A549 (cell line): ENCODE data around the gene XBP1. TPM values are rescaled to one million over a fixed set of nuclear protein-coding genes. Genes with fewer than 3 reads are reported as not detected.

ENCODE experiments used
- ATAC-seq, 2 experiments: fragments of 200-7000 bp in 1 of 2; fragments of >200 bp in 1 of 2; cut with Nextera tagmentation in 1 of 2; cut with Tn5 transposase in 1 of 2; 3 replicates each; pipeline versions ENCODE4 v1.8.0 to v1.9.1; 2018 to 2020; ENCODE audit warnings: mild to moderate bottlenecking in 1 of 2, moderate library complexity in 1 of 2
- CTCF ChIA-PET: fragments of 300-600 bp; sonication (Branson Sonifier 250); formaldehyde crosslinking; extraction: SDS; loops from one replicate; lab custom pipeline; 2021; ENCODE audit warnings: antibody characterized with exemption, inconsistent platforms; lab: Yijun Ruan, JAX
- POLR2A ChIA-PET: fragments of 350-600 bp; formaldehyde crosslinking; extraction: SDS; loops from one replicate; lab custom pipeline; 2021; ENCODE audit warnings: antibody characterized with exemption, inconsistent platforms; lab: Yijun Ruan, JAX
- DNase-seq, 2 experiments: peaks; one replicate each; pipeline versions ENCODE4 v3.0.0 to v3.0.0-alpha.2; 2011 to 2016; ENCODE audit warnings: low read depth in 1 of 2, low spot score in 1 of 2
- FAIRE-seq: peaks from 2 replicates; lab custom pipeline; 2011; peaks lifted over from hg19 to GRCh38; lab: Jason Lieb, UNC
- H3K27ac ChIP-seq, 2 experiments: fragments of >200 bp; sonication (Bioruptor Twin); formaldehyde crosslinking; 3 replicates each; pipeline ENCODE4 v1.5.1; 2016 to 2017
- H3K4me1 ChIP-seq: fragments of >200 bp; sonication (Bioruptor Twin); formaldehyde crosslinking; 3 replicates; pipeline ENCODE4 v1.6.1; 2016
- H3K4me2 ChIP-seq: fragments of >200 bp; sonication (Bioruptor Twin); formaldehyde crosslinking; 3 replicates; pipeline ENCODE4 v1.6.1; 2016
- H3K4me3 ChIP-seq: fragments of >200 bp; sonication (Bioruptor Twin); formaldehyde crosslinking; 3 replicates; pipeline ENCODE4 v1.5.1; 2016
- H3K9me3 ChIP-seq: fragments of >200 bp; sonication (Bioruptor Twin); formaldehyde crosslinking; 3 replicates; pipeline ENCODE4 v1.6.1; 2016
- BHLHE40 ChIP-seq: IDR thresholded peaks from 2 replicates; pipeline ENCODE4 v1.6.1; 2012; ENCODE audit warnings: low read depth, low read length, inconsistent platforms
- CBX8 ChIP-seq: fragments of 200-600 bp; sonication (generic); IDR thresholded peaks from 2 replicates; pipeline ENCODE4 v1.6.1; 2016
- CEBPB ChIP-seq, 2 experiments: fragments of >200 bp in 1 of 2; sonication (Bioruptor Twin) in 1 of 2; formaldehyde crosslinking in 1 of 2; IDR thresholded peaks; 2 replicates each; pipeline ENCODE4 v1.6.1; 2012 to 2016
- CHD2 ChIP-seq: fragments of 150-350 bp; IDR thresholded peaks from 2 replicates; pipeline ENCODE4 v1.6.1; 2014; ENCODE audit warnings: low read length; ENCODE audit not compliant: partially characterized antibody
- CHD4 ChIP-seq: fragments of 200-600 bp; sonication (generic); IDR thresholded peaks from 2 replicates; pipeline ENCODE4 v1.6.1; 2016; ENCODE audit warnings: antibody characterized with exemption, mild to moderate bottlenecking, borderline replicate concordance
- E2F6 ChIP-seq: IDR thresholded peaks from 2 replicates; pipeline ENCODE4 v1.6.1; 2012; ENCODE audit warnings: low read depth, borderline replicate concordance
- EHF ChIP-seq: fragments of 250-450 bp; sonication (Bioruptor Pico); IDR thresholded peaks from 2 replicates; pipeline ENCODE4 v1.5.0; 2020; ENCODE audit warnings: mild to moderate bottlenecking
- ELK1 ChIP-seq: fragments of 150-350 bp; IDR thresholded peaks from 2 replicates; pipeline ENCODE4 v1.6.1; 2014; ENCODE audit warnings: low read depth, mild to moderate bottlenecking, low read length
- EP300 ChIP-seq, 2 experiments: fragments of >200 bp; sonication (Bioruptor Twin); formaldehyde crosslinking; IDR thresholded peaks; 2 replicates in 1 of 2; 3 replicates in 1 of 2; pipeline ENCODE4 v1.6.1; 2016 to 2017
- FOXS1 ChIP-seq: fragments of 250-450 bp; sonication (Bioruptor Pico); IDR thresholded peaks from 2 replicates; pipeline ENCODE4 v1.5.0; 2020; ENCODE audit warnings: mild to moderate bottlenecking, moderate library complexity
- HES2 ChIP-seq: fragments of >200 bp; sonication (Bioruptor Twin); formaldehyde crosslinking; IDR thresholded peaks from 2 replicates; pipeline ENCODE4 v1.6.1; 2016
- HOXA7 ChIP-seq: fragments of 250-450 bp; sonication (Bioruptor Pico); IDR thresholded peaks from 2 replicates; pipeline ENCODE4 v1.5.0; 2020; ENCODE audit warnings: mild to moderate bottlenecking, moderate library complexity
- HOXB13 ChIP-seq: fragments of 250-450 bp; sonication (Bioruptor Pico); IDR thresholded peaks from 2 replicates; pipeline ENCODE4 v1.5.0; 2020; ENCODE audit warnings: low read depth, mild to moderate bottlenecking, moderate library complexity
- KDM1A ChIP-seq: fragments of 200-600 bp; sonication (generic); IDR thresholded peaks from 2 replicates; pipeline ENCODE4 v1.6.1; 2016; ENCODE audit warnings: low read depth, mild to moderate bottlenecking
- MAX ChIP-seq: IDR thresholded peaks from 2 replicates; pipeline ENCODE4 v1.6.1; 2012
- MAZ ChIP-seq: fragments of 150-350 bp; IDR thresholded peaks from 2 replicates; pipeline ENCODE4 v1.6.1; 2014; ENCODE audit warnings: antibody characterized with exemption, low read depth, low read length, borderline replicate concordance
- NFE2L2 ChIP-seq: fragments of 150-350 bp; conservative IDR thresholded peaks from 2 replicates; pipeline ENCODE4 v1.6.1; 2014; ENCODE audit warnings: low read length
- PBX3 ChIP-seq: IDR thresholded peaks from 2 replicates; pipeline ENCODE4 v1.6.1; 2012
- POLR2A ChIP-seq: IDR thresholded peaks from 2 replicates; pipeline ENCODE4 v1.6.1; 2012; ENCODE audit warnings: mild to moderate bottlenecking, low read length
- RARB ChIP-seq: fragments of 250-450 bp; sonication (Bioruptor Pico); IDR thresholded peaks from 2 replicates; pipeline ENCODE4 v1.8.0; 2021; ENCODE audit warnings: mild to moderate bottlenecking, moderate library complexity
- REST ChIP-seq: fragments of 200-600 bp; sonication (generic); IDR thresholded peaks from 2 replicates; pipeline ENCODE4 v1.6.1; 2016; ENCODE audit warnings: antibody characterized with exemption, mild to moderate bottlenecking, moderate library complexity
- RNF2 ChIP-seq: fragments of 200-600 bp; sonication (generic); IDR thresholded peaks from 2 replicates; pipeline ENCODE4 v1.6.1; 2016; ENCODE audit warnings: low read depth, mild to moderate bottlenecking, antibody characterized with exemption, moderate library complexity, borderline replicate concordance
- TP53 ChIP-seq: fragments of 250-450 bp; sonication (Bioruptor Pico); IDR thresholded peaks from 2 replicates; pipeline ENCODE4 v1.5.0; 2021; ENCODE audit warnings: mild to moderate bottlenecking, moderate library complexity
- USF2 ChIP-seq: fragments of 450-650 bp; IDR thresholded peaks from 2 replicates; pipeline ENCODE4 v1.6.1; 2014; ENCODE audit warnings: antibody characterized with exemption
- WGBS: methylation state at CpG from one replicate; pipeline ENCODE4 v1.1.6; 2017; ENCODE audit errors: missing lambda C conversion rate; 5-methylcytosine and 5-hydroxymethylcytosine counted together
- polyA plus RNA-seq, 4 experiments: library from polyadenylated mRNA; depleted of rRNA in 3 of 4; stranded (reverse); fragments of >200 nt; fragmentation: RNase III in 1 of 4; extraction: RNeasy Plus Mini Kit Qiagen cat#74134 plus additional on column Dnase treatment in 1 of 4; gene quantifications; 2 replicates in 3 of 4; 3 replicates in 1 of 4; pipeline ENCODE4 v1.2.3, GENCODE V29; 2011 to 2017

The XBP1 gene
- polyA plus RNA-seq, 2 of the 4 experiments (the other 2 are of a cell fraction), result 34.1 to 172 TPM

GRCh38 chr22:28832731-28833130 lies 32.4 kb upstream of the XBP1 start:
- ChIA-PET POLR2A (no interaction called here), CTCF (interaction anchor here (0.5 to 1.8 kb wide), 7 partner anchors 9 to 944 kb away, joined by 3 to 7 read pairs (median 4); no protein-coding TSS in a partner anchor)
- FAIRE-seq, result no peak

GRCh38 chr22:28831140-28832072 lies 31.0 kb upstream of the XBP1 start:
- ChIA-PET POLR2A (no interaction called here), CTCF (interaction anchor here (0.6 to 4.6 kb wide), 6 partner anchors 8 to 811 kb away, joined by 3 to 79 read pairs (median 5); no protein-coding TSS in a partner anchor)
- no peak overlapping the region for H3K4me3 ChIP-seq
- no peak for DNase-seq
- no peak overlapping the region for H3K4me2 ChIP-seq
- no peak for FAIRE-seq
- no peak overlapping the region for H3K27ac ChIP-seq
- TF ChIP-seq NFE2L2, result no peak
- no peak for TF ChIP-seq CBX8
- TF ChIP-seq HES2, result no peak
- no peak for TF ChIP-seq ELK1
- no peak for TF ChIP-seq RARB (CRISPR knock-in tag)
- no peak for TF ChIP-seq TP53 (CRISPR knock-in tag)
- no peak for TF ChIP-seq PBX3
- no peak for TF ChIP-seq HOXA7 (CRISPR knock-in tag)
- TF ChIP-seq RNF2, result no peak
- TF ChIP-seq REST, result no peak
- no peak for TF ChIP-seq BHLHE40
- no peak for TF ChIP-seq E2F6
- no peak for TF ChIP-seq MAZ
- TF ChIP-seq EP300 (IDR thresholded peaks at IDR 0.05), result no peak
- no peak for TF ChIP-seq USF2
- TF ChIP-seq KDM1A, result no peak
- TF ChIP-seq POLR2A, result no peak
- TF ChIP-seq EHF (CRISPR knock-in tag), result no peak
- no peak for TF ChIP-seq HOXB13
- TF ChIP-seq FOXS1, result no peak
- H3K9me3 ChIP-seq, result no peaks in the 10 kb centered on the region
- 72% methylated on average over 6 of the region's 7 CpGs for WGBS
- no peak for ATAC-seq
- no peaks in the 10 kb centered on the region for H3K4me1 ChIP-seq

More at GRCh38 chr22:28832731-28833130, 32.4 kb upstream of the XBP1 start:
- Histone ChIP-seq H3K4me2 (no peak overlapping the region), H3K9me3 (no peaks in the 10 kb centered on the region), H3K4me1 (no peaks in the 10 kb centered on the region), H3K4me3 (no peak overlapping the region), H3K27ac (no peak overlapping the region)
- TF ChIP-seq CHD2, result no peak
- no peak for TF ChIP-seq PBX3
- no peak for TF ChIP-seq MAX
- TF ChIP-seq CEBPB (IDR thresholded peaks at IDR 0.05), result no peak
- no peak for TF ChIP-seq HOXB13
- no peak for TF ChIP-seq CHD4
- WGBS, result 94% methylated on average over 1 of the region's 1 CpG
- DNase-seq (no peak), ATAC-seq (no peak)
